Heart left ventricle (tissue), 16 donors: Measurements from ENCODE around the gene CDHR3. TPM values are rescaled to one million over a fixed set of nuclear protein-coding genes. Genes with fewer than 3 reads are reported as not detected.

Experiments
- ATAC-seq, 4 donors: fragments of 200-7000 bp; cut with Tn5 transposase; one replicate each; pipeline ENCODE4 v1.9.1; 2020 to 2022; ENCODE audit warnings: moderate library complexity in 4 of 4, mild to moderate bottlenecking in 3 of 4, moderate number of reproducible peaks in 1 of 4
- DNase-seq, 5 donors: peaks; one replicate each; pipeline ENCODE4 v3.0.0-alpha.2; 2020
- H3K27ac ChIP-seq, 12 donors: fragments of 200-600 bp; sonication (generic) in 4 of 12; one replicate each; pipeline versions ENCODE4 v1.5.0 to v1.8.0; 2016 to 2022; ENCODE audit warnings: mild to moderate bottlenecking in 2 of 12
- H3K27me3 ChIP-seq, 9 donors: fragments of 200-600 bp; sonication (generic) in 2 of 9; one replicate each; pipeline versions ENCODE4 v1.5.1 to v1.8.0; 2016 to 2022; ENCODE audit warnings: mild to moderate bottlenecking in 3 of 9
- H3K36me3 ChIP-seq, 9 donors: fragments of 200-600 bp; sonication (generic) in 2 of 9; one replicate each; pipeline versions ENCODE4 v1.5.0 to v1.8.0; 2018 to 2022; ENCODE audit warnings: mild to moderate bottlenecking in 2 of 9
- H3K4me1 ChIP-seq, 12 donors: fragments of 200-600 bp; sonication (generic) in 4 of 12; one replicate each; pipeline versions ENCODE4 v1.5.0 to v1.8.0; 2016 to 2022; ENCODE audit warnings: mild to moderate bottlenecking in 3 of 12
- H3K4me3 ChIP-seq, 12 donors: fragments of 200-600 bp; sonication (generic) in 4 of 12; one replicate each; pipeline versions ENCODE4 v1.5.0 to v1.8.0; 2017 to 2022; ENCODE audit warnings: mild to moderate bottlenecking in 9 of 12, moderate library complexity in 4 of 12
- H3K9me3 ChIP-seq, 12 donors: fragments of 200-600 bp; sonication (generic) in 4 of 12; one replicate each; pipeline versions ENCODE4 v1.5.0 to v1.8.0; 2016 to 2022; ENCODE audit warnings: mild to moderate bottlenecking in 1 of 12
- POLR2A ChIP-seq, 2 donors: fragments of 450-650 bp; IDR thresholded peaks; one replicate each; pipeline ENCODE4 v1.6.1; 2017; ENCODE audit warnings: antibody characterized with exemption in 2 of 2, mild to moderate bottlenecking in 2 of 2, moderate library complexity in 2 of 2
- WGBS, 4 donors: extraction: QIAGEN DNeasy Blood & Tissue Kit in 2 of 4; methylation state at CpG; one replicate each; pipeline versions ENCODE4 v1.1.5 to v1.1.7; 2013 to 2018; 5-methylcytosine and 5-hydroxymethylcytosine counted together
- intact Hi-C, 10 donors: fragments of 100-400 bp; cut with DNase I; formaldehyde crosslinking; loops; one replicate each; pipeline versions ENCODE4 v1.11.1 to v1.14.2; 2022
- polyA plus RNA-seq, 2 donors: library from polyadenylated mRNA; stranded (reverse); fragments of 200-250 nt; gene quantifications; one replicate each; pipeline ENCODE4 v1.2.3, GENCODE V29; 2013
- total RNA-seq, 9 donors: library from RNA; depleted of rRNA in 2 of 9; stranded (reverse); fragments of >200 nt in 2 of 9; fragmentation: NEBNext Ultra II Directional in 3 of 9; extraction: Animal tissue kit (Norgen Biotek cat#: 25700) in 3 of 9; gene quantifications; one replicate each; pipeline versions ENCODE4 v1.1.0 to v1.2.4, GENCODE V29; 2016 to 2023
- TF ChIP-seq, protein P1 (sequence below), 12 donors: fragments of 200-600 bp; sonication (generic) in 4 of 12; IDR thresholded peaks; one replicate each; pipeline versions ENCODE4 v1.5.0 to v1.8.0; 2018 to 2022; ENCODE audit warnings: antibody characterized with exemption in 12 of 12, mild to moderate bottlenecking in 5 of 12
- donor health status: ischemic (EF 13 %, LVEDD 7.1; RV severe dilation, severe dysfunction).
- donor health status: healthy with polysubstance abuse.
- donor health status: DM: no; HTN: yes; CAD: no.
- donor health status: DM: no; HTN: no; CAD: no.
- donor health status: ischemic (EF 25% LVEDD 6.9; RV normal size, moderate dysfunction).
- donor health status: ischemic (EF 25% LVEDD 5.7; RV mildly dilated, moderate dysfunction).
- donor health status: healthy.
- donor health status: DM: yes; HTN: yes; CAD: no.
- donor health status: ischemic (EF 35%, LVEDD 5.7; RV mildly dilated, moderate dysfunction).
- donor health status: nonischemic (EF 11% LVEDD 7.7; RV severe dilation, severe dysfunction).
- donor health status: DM: yes; HTN: yes; CAD: no.
- donor health status: PGD.
- donor health status: ischemic (EF 29% LVEDD 5.4; RV normal size, mild dysfunction).
- donor health status: nonischemic (EF 23%, LVEDD 6.1; RV moderate dilation, normal function).

The CDHR3 gene
- total and polyA plus RNA-seq, 11 donors = 0.60 to 6.1 (median 1.4) TPM

DNA sequence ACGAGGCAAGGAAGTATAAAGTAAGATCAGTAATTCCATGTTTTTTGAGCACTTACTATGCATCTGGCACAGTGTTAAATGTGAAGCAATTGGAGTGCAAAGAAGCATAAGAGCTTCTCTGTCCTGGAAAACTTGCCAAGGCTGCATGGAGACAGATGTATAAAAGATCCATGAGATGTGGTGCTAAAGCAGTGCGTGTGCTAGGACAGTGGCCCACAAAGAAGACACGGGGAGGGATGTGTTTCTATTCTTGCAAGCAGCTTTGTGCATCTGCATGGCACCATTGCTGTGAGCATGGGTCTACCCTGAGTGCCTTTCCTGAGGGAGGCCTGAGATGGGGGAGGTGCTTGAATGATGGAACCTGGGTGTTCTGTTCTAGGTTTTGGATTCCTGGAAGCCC is 5.1 kb upstream of the CDHR3 start:
- WGBS, 4 donors = 74 to 87% (median 81%) methylated on average over 3 of the region's 3 CpGs
- Histone ChIP-seq H3K27me3 (no peaks in the 10 kb centered on the region), H3K36me3 (no peaks in the 10 kb centered on the region), H3K9me3 (peaks cover 0 to 13% (median 0%) of the 10 kb centered on the region in 12 donors), H3K27ac (no peak overlapping the region), H3K4me3 (no peak overlapping the region), H3K4me1 (no peaks in the 10 kb centered on the region)
- no peak for DNase-seq
- no peak for ATAC-seq
- TF ChIP-seq, protein P1, sequence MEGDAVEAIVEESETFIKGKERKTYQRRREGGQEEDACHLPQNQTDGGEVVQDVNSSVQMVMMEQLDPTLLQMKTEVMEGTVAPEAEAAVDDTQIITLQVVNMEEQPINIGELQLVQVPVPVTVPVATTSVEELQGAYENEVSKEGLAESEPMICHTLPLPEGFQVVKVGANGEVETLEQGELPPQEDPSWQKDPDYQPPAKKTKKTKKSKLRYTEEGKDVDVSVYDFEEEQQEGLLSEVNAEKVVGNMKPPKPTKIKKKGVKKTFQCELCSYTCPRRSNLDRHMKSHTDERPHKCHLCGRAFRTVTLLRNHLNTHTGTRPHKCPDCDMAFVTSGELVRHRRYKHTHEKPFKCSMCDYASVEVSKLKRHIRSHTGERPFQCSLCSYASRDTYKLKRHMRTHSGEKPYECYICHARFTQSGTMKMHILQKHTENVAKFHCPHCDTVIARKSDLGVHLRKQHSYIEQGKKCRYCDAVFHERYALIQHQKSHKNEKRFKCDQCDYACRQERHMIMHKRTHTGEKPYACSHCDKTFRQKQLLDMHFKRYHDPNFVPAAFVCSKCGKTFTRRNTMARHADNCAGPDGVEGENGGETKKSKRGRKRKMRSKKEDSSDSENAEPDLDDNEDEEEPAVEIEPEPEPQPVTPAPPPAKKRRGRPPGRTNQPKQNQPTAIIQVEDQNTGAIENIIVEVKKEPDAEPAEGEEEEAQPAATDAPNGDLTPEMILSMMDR (IDR thresholded peaks at IDR 0.05) = no peak
- no peak for TF ChIP-seq POLR2A (IDR thresholded peaks at IDR 0.05)
- intact Hi-C loops = no loop called here

DNA sequence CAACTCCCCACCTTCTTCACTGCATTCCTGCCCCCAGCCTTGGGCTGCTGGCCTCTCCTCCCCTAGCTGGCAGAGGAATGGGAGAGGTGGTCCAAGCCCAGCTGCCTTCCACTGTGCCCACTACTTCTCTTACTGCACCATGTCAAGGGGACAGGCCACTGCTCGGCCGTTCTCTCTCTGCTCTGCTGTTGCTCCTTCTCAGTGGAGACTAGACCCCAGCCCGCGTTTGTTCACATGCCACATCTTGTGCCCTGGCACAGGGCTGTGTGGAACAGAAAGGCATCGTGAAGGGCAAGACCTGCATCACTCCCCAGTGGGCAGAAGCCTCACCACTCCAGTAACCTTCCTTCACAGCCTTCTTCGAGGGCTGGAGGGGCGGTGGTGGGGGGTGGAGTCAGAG is 711 bp upstream of the CDHR3 start:
- TF ChIP-seq, protein P1 (IDR thresholded peaks at IDR 0.05) = no peak
- TF ChIP-seq POLR2A (IDR thresholded peaks at IDR 0.05) = no peak
- WGBS, 4 donors = 82 to 92% (median 91%) methylated on average over 7 of the region's 7 CpGs
- H3K27ac ChIP-seq = peak overlapping the region in 1 of 12 donors; percentile 2

DNA sequence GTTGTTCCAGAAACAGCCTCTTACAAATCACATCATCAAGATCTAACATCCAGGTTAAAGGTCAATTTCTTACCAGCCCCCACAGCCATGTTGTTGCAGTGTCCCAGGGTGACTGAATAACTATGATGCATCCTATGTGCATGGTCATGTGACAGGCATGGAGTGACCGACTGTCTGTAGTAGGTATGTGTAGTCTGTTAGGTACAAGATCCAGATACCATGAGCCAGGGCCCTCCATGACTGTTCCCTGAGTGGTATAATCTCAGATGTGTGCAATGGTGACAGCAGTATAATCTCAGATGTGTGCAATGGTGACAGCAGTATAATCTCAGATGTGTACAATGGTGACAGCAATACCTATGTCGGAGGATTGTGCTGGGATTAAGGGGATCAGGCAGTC is 8.8 kb downstream of the CDHR3 start:
- TF ChIP-seq, protein P1 (IDR thresholded peaks at IDR 0.05) = no peak
- TF ChIP-seq POLR2A (IDR thresholded peaks at IDR 0.05) = no peak
- Histone ChIP-seq H3K4me3 (no peak overlapping the region), H3K36me3 (no peaks in the 10 kb centered on the region), H3K4me1 (peaks cover 0 to 12% (median 0%) of the 10 kb centered on the region in 12 donors), H3K27ac (no peak overlapping the region), H3K27me3 (peaks cover 0 to 22% (median 0%) of the 10 kb centered on the region in 9 donors), H3K9me3 (no peaks in the 10 kb centered on the region)
- DNase-seq (no peak), ATAC-seq (peak in 1 of 4 donors; percentile 14)
- intact Hi-C loops = no loop called here
- WGBS, 4 donors = 61 to 71% (median 65%) methylated on average over 2 of the region's 2 CpGs

More for the DNA sequence above, 711 bp upstream of the CDHR3 start:
- DNase-seq (no peak), ATAC-seq (no peak)
- H3K36me3 ChIP-seq = no peaks in the 10 kb centered on the region
- H3K4me3 ChIP-seq = no peak overlapping the region
- no peaks in the 10 kb centered on the region for H3K27me3 ChIP-seq
- intact Hi-C loops = no loop called here
- no peaks in the 10 kb centered on the region for H3K9me3 ChIP-seq
- H3K4me1 ChIP-seq = no peaks in the 10 kb centered on the region

DNA sequence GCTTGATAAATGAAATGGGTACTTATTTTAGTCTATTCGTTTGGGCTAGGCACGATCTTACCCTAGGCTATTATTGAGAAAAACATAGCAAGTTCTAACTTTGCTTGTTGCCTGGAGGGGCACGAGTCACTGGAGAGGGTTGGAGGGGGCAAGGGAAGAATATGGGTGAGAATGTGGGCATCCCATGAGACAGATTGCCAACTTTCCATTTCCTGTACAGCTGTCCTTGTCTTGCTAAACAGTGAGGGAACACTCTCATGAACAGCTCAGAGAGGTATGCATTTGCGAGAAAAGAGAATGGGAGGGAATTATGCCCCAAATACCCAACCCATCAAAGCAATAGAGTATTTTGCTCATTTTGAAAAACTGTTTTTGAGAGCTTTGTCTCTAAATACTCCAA is 9.2 kb downstream of the CDHR3 start:
- H3K4me1 ChIP-seq = peaks cover 0 to 13% (median 0%) of the 10 kb centered on the region in 12 donors
- H3K4me3 ChIP-seq = no peak overlapping the region
- WGBS, 4 donors = 37 to 59% (median 55%) methylated on average over 4 of the region's 4 CpGs
- DNase-seq (no peak), ATAC-seq (peak in 1 of 4 donors; percentile 21)
- H3K27ac ChIP-seq = no peak overlapping the region
- intact Hi-C loops = no loop called here
- TF ChIP-seq, protein P1 (IDR thresholded peaks at IDR 0.05) = no peak
- no peak for TF ChIP-seq POLR2A (IDR thresholded peaks at IDR 0.05)
- peaks cover 0 to 22% (median 0%) of the 10 kb centered on the region in 9 donors for H3K27me3 ChIP-seq
- no peaks in the 10 kb centered on the region for H3K9me3 ChIP-seq
- no peaks in the 10 kb centered on the region for H3K36me3 ChIP-seq
